Measurements from ENCODE around the gene CRELD2. TPM values are rescaled to one million over a fixed set of nuclear protein-coding genes. Genes with fewer than 3 reads are reported as not detected.

Gene CRELD2
- total and polyA plus RNA-seq, 2 of the 13 experiments (the other 11 are each of a cell fraction or from before 2014, with no cell fraction given): 17.2 to 44.7 TPM

DNA sequence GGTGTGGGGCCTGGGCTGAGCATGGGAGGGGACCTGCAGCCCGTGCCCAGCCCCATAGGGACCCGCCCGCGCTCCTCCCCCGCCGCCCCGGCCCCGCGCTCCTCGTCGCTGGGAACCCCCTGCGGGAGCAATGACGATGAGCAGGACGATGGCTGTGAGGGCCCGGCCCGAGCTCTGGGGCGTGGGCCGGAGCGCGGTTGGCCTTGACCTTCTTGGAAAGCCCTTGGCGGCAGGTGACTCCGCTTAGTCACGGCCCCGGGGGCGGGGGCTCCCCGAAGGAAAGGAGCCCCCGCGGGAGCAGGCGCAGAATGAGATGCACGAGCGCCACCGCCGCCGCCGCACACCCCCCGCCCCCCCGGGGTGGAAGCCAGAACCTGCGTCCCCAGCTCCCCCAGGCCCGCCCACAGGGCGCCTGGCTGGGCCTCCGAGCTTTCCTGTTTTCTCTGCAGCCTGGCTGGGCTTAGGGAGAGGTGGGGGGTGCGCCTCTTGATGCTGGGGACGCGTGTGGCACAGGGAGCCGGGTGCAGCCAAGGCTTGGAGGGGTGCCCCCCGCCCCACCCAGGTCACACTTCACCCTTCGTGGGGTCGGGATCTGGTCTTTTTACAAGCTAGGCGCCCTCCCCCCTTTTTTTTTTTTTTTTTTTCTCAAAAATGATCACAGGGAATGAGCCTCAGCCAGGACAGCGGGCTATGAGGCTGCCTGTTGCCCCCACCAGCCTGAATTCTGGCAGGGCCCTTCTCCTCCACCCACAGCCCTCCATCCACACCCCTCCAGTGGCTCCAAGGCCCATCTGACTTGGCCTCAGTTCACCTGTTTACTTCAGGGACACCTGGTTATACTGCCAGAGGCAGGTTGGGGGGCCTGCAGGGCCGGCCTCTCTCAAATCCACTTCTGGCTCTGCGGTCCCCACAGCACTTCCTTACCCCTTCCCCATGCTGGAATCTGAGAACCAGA lies 17.9 kb downstream of the CRELD2 start (continued):
- TF ChIP-seq ZNF496 (CRISPR knock-in tag; IDR thresholded peaks at IDR 0.05; ENCODE audit: insufficient replicate concordance): no peak
- no peak for TF ChIP-seq RBAK (CRISPR knock-in tag; IDR thresholded peaks at IDR 0.05)
- no peak for TF ChIP-seq ARID2 (CRISPR knock-in tag; IDR thresholded peaks at IDR 0.05; ENCODE audit: borderline replicate concordance)
- TF ChIP-seq CC2D1A (CRISPR knock-in tag; IDR thresholded peaks at IDR 0.05): no peak
- TF ChIP-seq ZNF607 (CRISPR knock-in tag; IDR thresholded peaks at IDR 0.05; ENCODE audit: borderline replicate concordance): no peak; the same call in 1 of the 2 replicates
- no peak for TF ChIP-seq KLF11 (CRISPR knock-in tag; IDR thresholded peaks at IDR 0.05)
- no peak; the same call in 1 of the 2 replicates for TF ChIP-seq ZNF788 (CRISPR knock-in tag; IDR thresholded peaks at IDR 0.05; ENCODE audit: borderline replicate concordance)
- no peak for TF ChIP-seq FOXJ3 (CRISPR knock-in tag; IDR thresholded peaks at IDR 0.05; ENCODE audit: borderline replicate concordance)
- no peak for TF ChIP-seq RFXAP (CRISPR knock-in tag; IDR thresholded peaks at IDR 0.05; ENCODE audit: borderline replicate concordance)
- TF ChIP-seq, protein P1, sequence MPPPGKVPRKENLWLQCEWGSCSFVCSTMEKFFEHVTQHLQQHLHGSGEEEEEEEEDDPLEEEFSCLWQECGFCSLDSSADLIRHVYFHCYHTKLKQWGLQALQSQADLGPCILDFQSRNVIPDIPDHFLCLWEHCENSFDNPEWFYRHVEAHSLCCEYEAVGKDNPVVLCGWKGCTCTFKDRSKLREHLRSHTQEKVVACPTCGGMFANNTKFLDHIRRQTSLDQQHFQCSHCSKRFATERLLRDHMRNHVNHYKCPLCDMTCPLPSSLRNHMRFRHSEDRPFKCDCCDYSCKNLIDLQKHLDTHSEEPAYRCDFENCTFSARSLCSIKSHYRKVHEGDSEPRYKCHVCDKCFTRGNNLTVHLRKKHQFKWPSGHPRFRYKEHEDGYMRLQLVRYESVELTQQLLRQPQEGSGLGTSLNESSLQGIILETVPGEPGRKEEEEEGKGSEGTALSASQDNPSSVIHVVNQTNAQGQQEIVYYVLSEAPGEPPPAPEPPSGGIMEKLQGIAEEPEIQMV (CRISPR knock-in tag; IDR thresholded peaks at IDR 0.05; ENCODE audit: low read depth): no peak
- no peak for TF ChIP-seq CHCHD3 (CRISPR knock-in tag; IDR thresholded peaks at IDR 0.05)
- TF ChIP-seq ZNF530 (CRISPR knock-in tag; IDR thresholded peaks at IDR 0.05; ENCODE audit: low read depth): no peak
- TF ChIP-seq, protein P2, sequence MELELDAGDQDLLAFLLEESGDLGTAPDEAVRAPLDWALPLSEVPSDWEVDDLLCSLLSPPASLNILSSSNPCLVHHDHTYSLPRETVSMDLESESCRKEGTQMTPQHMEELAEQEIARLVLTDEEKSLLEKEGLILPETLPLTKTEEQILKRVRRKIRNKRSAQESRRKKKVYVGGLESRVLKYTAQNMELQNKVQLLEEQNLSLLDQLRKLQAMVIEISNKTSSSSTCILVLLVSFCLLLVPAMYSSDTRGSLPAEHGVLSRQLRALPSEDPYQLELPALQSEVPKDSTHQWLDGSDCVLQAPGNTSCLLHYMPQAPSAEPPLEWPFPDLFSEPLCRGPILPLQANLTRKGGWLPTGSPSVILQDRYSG (CRISPR knock-in tag; IDR thresholded peaks at IDR 0.05): no peak
- no peak for TF ChIP-seq ZFP41 (CRISPR knock-in tag; IDR thresholded peaks at IDR 0.05; ENCODE audit: borderline replicate concordance)
- no peak for TF ChIP-seq THYN1 (CRISPR knock-in tag; IDR thresholded peaks at IDR 0.05; ENCODE audit: borderline replicate concordance, low read depth)
- TF ChIP-seq JARID2 (CRISPR knock-in tag; IDR thresholded peaks at IDR 0.05; ENCODE audit: insufficient replicate concordance): no peak

Measured in HepG2 (cell line).